ENCODE measurements around the gene TOX3.

DNA sequence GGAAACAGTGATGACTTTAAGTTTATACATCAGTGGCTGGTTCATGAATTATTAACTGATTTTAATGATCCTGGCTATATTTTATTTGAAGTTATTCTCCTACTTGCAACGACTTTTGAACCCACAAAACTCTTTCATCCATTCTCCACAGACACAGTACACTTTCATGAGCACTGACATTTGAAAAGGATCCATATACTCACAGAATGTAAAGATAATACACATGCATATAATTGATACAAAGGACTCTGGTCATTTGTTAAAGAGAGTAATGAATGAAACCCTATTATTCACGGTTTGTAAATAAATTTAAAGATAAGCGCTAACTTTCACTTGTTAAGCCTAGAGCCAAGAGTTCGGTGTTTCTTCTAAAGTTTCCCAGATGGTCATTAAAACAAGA is 3.3 kb downstream of the TOX3 start:
- TF ChIP-seq, protein P1, sequence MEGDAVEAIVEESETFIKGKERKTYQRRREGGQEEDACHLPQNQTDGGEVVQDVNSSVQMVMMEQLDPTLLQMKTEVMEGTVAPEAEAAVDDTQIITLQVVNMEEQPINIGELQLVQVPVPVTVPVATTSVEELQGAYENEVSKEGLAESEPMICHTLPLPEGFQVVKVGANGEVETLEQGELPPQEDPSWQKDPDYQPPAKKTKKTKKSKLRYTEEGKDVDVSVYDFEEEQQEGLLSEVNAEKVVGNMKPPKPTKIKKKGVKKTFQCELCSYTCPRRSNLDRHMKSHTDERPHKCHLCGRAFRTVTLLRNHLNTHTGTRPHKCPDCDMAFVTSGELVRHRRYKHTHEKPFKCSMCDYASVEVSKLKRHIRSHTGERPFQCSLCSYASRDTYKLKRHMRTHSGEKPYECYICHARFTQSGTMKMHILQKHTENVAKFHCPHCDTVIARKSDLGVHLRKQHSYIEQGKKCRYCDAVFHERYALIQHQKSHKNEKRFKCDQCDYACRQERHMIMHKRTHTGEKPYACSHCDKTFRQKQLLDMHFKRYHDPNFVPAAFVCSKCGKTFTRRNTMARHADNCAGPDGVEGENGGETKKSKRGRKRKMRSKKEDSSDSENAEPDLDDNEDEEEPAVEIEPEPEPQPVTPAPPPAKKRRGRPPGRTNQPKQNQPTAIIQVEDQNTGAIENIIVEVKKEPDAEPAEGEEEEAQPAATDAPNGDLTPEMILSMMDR (IDR thresholded peaks at IDR 0.05): no peak
- TF ChIP-seq POLR2A (IDR thresholded peaks at IDR 0.05): no peak

Measured in heart left ventricle (tissue), 13 donors.